Measurements from ENCODE around the gene ACAP3.
"Not testable (repeated sequence)": the region's sequence is repeated elsewhere in the genome, so short reads cannot be mapped to it uniquely, and the experiment has no call there.

ACAP3 gene

DNA sequence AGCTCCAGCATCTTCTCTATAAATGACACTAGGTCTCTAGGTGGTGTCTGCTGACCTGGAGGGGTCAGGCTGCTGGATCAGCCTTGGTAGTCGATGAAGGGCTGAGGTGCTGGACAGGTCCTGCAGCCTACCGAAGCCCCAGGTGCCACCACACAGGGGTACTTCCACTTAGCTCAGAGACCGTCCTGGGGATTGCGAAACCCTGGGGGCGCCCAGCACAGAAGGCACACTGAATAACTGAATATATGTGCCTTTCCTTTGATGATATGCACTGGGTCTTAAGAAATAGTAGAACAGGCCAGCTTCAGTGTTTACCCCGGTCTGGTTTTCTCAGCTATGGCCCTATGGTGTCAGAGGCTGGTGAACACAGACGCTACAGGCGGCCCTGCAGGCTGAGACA lies 45.0 kb downstream of the ACAP3 start:
- DNase-seq (ENCODE audit: low read depth): no peak

- no peak for DNase-seq (ENCODE audit: low read depth)
Measured at GRCh38 chr1:1262071-1262470, 45.7 kb downstream of the ACAP3 start.

- no peak for DNase-seq (ENCODE audit: low read depth)
Measured at GRCh38 chr1:1260843-1261560, 46.7 kb downstream of the ACAP3 start.

- DNase-seq (ENCODE audit: low read depth): no peak
Measured at GRCh38 chr1:1259951-1260600, 47.7 kb downstream of the ACAP3 start.

GRCh38 chr1:1259540-1259939 lies 48.2 kb downstream of the ACAP3 start:
- no peak for DNase-seq (ENCODE audit: low read depth)

GRCh38 chr1:1259119-1259488 lies 48.6 kb downstream of the ACAP3 start:
- no peak for DNase-seq (ENCODE audit: low read depth)

DNA sequence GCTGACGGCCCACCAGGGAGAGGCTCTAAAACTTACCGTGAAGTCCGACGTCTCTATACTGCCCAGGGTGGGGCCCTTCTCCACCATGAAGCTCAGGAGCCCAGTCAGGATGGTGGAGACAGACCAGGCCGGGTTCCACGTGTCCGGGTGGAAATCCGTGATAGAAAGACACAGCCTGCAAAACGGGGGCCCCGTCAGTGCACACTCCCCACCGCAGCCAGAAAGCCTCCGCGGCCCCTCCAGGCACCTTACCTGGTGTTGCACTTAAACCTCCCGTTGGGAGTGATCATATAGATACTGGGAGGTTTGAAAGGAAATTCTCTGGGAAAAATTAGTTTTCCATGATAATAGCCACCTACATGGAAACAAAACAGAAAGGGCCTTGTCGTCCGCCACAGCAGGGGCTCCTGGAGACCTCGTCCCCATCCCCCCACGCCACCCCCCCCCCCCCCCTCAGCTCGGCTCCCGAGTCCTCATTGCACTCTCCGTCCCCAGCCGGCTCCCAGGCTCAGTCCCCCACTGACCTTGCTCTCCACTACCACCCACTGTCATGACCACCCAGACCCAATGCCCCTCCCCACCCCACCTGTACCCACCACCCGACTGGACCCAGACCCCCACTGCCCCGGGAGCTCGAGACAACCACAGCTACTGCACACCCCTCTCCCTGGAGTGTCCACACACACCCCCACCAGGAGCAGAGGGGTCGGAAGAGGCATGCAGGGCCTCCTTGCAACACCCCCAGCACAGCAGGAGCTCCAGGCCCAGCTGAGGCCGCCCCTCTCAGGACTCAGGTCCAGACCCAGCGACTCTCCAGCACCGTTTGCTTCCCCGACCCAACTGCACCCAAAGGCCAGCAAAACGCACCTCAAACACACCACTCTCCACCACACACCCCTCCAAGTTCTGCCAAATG lies 50.5 kb downstream of the ACAP3 start:
- DNase-seq (ENCODE audit: low read depth): no peak

DNA sequence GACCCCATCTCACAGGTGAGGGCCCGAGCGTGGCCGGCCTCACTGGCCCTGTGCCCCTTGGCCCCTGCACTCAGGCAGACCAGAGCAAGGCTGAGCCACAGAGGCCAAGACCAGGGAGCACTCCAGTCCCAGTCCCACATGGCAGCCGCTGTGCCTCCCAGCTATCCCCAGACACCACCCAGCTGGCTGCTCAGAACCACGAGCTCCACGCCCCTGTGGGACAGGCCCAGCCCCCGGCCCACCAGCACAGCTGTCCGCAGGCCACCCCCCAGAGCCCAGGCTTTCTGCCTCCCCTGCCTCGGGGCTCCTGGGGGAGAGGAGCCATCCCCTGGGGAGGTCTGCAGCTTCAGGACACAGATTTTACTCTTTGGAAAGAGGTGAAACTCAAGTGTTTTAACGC lies 52.1 kb downstream of the ACAP3 start:
- no peak for DNase-seq (ENCODE audit: low read depth)

GRCh38 chr1:1255078-1255477 lies 52.7 kb downstream of the ACAP3 start:
- no peak for DNase-seq (ENCODE audit: low read depth)

GRCh38 chr1:1254667-1254998 lies 53.1 kb downstream of the ACAP3 start:
- DNase-seq (ENCODE audit: low read depth): no peak

GRCh38 chr1:1253972-1254666 lies 53.6 kb downstream of the ACAP3 start:
- DNase-seq (ENCODE audit: low read depth): no peak

- no peak for DNase-seq (ENCODE audit: low read depth)
Measured at GRCh38 chr1:1253314-1253713, 54.4 kb downstream of the ACAP3 start.

DNA sequence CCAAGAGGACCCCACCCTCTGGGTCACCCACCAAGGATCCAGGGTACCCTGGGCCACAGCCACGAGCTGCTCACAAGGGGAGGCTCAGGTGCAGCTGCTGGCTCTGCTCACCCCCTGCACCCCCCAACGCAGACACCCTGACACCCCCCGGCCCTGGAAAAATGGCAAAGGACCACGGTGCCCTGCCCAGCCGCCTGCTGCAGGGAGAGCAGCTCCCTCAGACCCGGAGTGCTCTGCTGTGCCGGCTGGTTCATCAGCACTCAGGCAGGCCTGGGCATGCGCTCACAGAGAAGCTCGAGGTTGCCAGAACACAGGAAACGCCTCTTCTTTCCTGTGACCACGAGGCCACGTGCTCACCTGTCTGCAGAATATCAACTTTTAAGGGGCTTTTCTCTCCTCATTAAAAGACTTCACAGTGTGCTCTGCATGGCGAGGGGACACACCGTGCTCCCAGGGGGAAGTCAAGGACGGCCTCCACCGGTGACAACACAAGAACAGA lies 56.9 kb downstream of the ACAP3 start:
- DNase-seq (ENCODE audit: low read depth): no peak

DNA sequence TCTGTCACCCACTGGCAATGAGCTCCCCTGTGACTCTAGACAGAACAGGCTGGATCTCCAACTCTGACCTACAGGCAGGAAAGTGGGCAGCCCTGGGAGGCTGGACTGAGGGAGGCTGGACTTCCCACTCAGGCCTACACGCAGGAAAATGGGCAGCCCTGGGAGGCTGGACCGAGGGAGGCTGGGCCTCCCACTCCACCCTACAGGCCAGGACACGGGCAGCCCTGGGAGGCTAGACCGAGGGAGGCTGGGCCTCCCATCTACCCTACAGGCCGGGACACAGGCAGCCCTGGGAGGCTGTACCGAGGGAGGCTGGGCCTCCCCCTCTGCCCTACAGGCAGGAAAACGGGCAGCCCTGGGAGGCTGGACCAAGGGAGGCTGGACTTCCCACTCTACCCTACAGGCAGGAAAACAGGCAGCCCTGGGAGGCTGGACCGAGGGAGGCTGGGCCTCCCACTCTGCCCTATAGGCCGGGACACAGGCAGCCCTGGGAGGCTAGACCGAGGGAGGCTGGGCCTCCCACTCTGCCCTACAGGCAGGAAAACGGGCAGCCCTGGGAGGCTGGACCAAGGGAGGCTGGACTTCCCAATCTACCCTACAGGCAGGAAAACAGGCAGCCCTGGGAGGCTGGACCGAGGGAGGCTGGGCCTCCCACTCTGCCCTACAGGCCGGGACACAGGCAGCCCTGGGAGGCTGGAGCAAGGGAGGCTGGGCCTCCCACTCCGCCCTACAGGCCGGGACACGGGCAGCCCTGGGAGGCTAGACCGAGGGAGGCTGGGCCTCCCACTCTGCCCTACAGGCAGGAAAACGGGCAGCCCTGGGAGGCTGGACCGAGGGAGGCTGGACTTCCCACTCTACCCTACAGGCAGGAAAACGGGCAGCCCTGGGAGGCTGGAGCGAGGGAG lies 59.5 kb downstream of the ACAP3 start:
- DNase-seq (ENCODE audit: low read depth): not testable (repeated sequence)

- no peak for DNase-seq (ENCODE audit: low read depth)
Measured at GRCh38 chr1:1247341-1247913, 60.3 kb downstream of the ACAP3 start.

DNA sequence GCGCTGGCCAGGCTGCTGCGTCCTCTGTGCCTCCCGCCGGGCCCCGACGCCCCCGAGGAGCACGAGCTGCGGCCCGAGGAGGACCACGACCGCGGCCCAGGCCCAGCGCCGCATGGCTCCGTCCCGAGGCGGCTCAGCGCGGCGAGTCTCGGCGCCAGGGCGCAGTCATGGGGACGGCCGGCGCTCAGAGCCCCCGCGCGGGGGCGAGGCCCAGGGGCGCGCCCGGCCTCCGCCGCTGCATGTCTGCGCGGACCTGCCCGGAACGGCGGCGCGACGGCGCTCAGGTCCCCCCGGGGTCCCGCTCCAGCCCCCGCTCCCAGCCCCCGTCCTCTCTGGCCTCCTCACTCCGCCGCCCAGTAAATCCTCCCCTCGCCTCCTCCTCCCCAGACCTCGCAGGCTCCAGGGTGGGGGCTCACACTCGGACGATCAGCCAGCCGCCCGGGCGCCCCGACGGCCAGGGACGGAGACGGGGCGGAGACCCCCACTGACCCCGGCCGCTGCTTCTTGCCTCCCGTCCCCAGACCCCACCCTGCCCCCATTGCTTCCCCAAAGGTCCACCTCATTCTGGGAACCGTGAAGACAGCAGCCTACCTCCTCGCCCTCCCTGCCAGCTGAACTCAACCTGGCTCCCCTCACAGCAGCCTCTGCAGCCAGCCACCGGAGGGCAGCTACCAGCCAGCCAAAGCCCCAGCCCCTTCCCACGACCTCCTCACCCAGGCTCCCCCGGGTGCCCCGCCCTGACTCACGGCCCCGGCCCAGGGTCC lies 61.0 kb downstream of the ACAP3 start, which contains the start of gene C1QTNF12:
TSS of gene C1QTNF12 (minus strand) at position 146 of the 764 bp plus-strand sequence. CDS start at position 114, 32 bp downstream.
- no peak for DNase-seq (ENCODE audit: low read depth)

- no peak for DNase-seq (ENCODE audit: low read depth)
Measured at GRCh38 chr1:1245817-1246576, 61.7 kb downstream of the ACAP3 start.

- no peak for DNase-seq (ENCODE audit: low read depth)
Measured at GRCh38 chr1:1245178-1245816, 62.4 kb downstream of the ACAP3 start.

All from stimulated activated CD8-positive, alpha-beta memory T cell treated with anti-CD3 and anti-CD28 coated beads, Interleukin-15, amount 100 ng/mL, for 24 hours (primary cell).